CD4-positive, alpha-beta memory T cell (primary cell): ENCODE data around the gene REXO1. TPM values are rescaled to one million over a fixed set of nuclear protein-coding genes. Genes with fewer than 3 reads are reported as not detected.

Source experiments
- CTCF ChIA-PET: fragments of 350-600 bp; sonication (Branson Sonifier 250); formaldehyde crosslinking; loops from one replicate; lab custom pipeline; 2021; ENCODE audit warnings: inconsistent platforms; ENCODE audit not compliant: partially characterized antibody; lab: Charles Lee
- POLR2A ChIA-PET: fragments of 350-600 bp; sonication (Branson Sonifier 250); formaldehyde crosslinking; loops from one replicate; lab custom pipeline; 2021; ENCODE audit not compliant: partially characterized antibody; lab: Charles Lee
- DNase-seq, 5 donors: peaks; one replicate each; pipeline versions ENCODE4 v3.0.0 to v3.0.0-alpha.2; 2020 to 2022; ENCODE audit warnings: mixed read lengths in 1 of 5
- H3K27ac ChIP-seq: one replicate; pipeline ENCODE4 v1.7.0; 2013; ENCODE audit warnings: low read depth, low read length
- H3K27me3 ChIP-seq: 2 replicates; pipeline ENCODE4 v1.7.0; 2013; ENCODE audit warnings: mild to moderate bottlenecking, low read length, moderate library complexity; ENCODE audit not compliant: insufficient read depth
- H3K36me3 ChIP-seq: 2 replicates; pipeline ENCODE4 v1.7.0; 2013; ENCODE audit warnings: mild to moderate bottlenecking, low read length, moderate library complexity; ENCODE audit not compliant: insufficient read depth
- H3K4me1 ChIP-seq: 2 replicates; pipeline ENCODE4 v1.7.0; 2013; ENCODE audit warnings: mild to moderate bottlenecking, low read length, moderate library complexity; ENCODE audit not compliant: insufficient read depth
- H3K4me3 ChIP-seq, 2 donors: one replicate each; pipeline ENCODE4 v1.7.0; 2013; ENCODE audit warnings: low read length in 2 of 2, mild to moderate bottlenecking in 1 of 2
- H3K9me3 ChIP-seq, 2 donors: one replicate each; pipeline ENCODE4 v1.7.0; 2013; ENCODE audit warnings: low read length in 2 of 2, control low read depth in 1 of 2; ENCODE audit not compliant: control insufficient read depth in 1 of 2
- H3K27ac Mint-ChIP-seq, 7 donors: one replicate each; pipeline ENCODE4 v1.8.0; 2020 to 2021; ENCODE audit warnings: mixed read lengths in 7 of 7, mild to moderate bottlenecking in 6 of 7, inconsistent platforms in 3 of 7, moderate library complexity in 3 of 7
- H3K27me3 Mint-ChIP-seq, 2 donors: one replicate each; pipeline ENCODE4 v1.8.0; 2020 to 2021; ENCODE audit warnings: mixed read lengths in 2 of 2
- H3K36me3 Mint-ChIP-seq, 2 donors: one replicate each; pipeline ENCODE4 v1.8.0; 2020 to 2021; ENCODE audit warnings: mixed read lengths in 2 of 2, inconsistent platforms in 1 of 2, mild to moderate bottlenecking in 1 of 2
- H3K4me1 Mint-ChIP-seq, 4 donors: one replicate each; pipeline ENCODE4 v1.8.0; 2020 to 2021; ENCODE audit warnings: mixed read lengths in 4 of 4, mild to moderate bottlenecking in 1 of 4
- H3K4me3 Mint-ChIP-seq, 8 donors: one replicate each; pipeline ENCODE4 v1.8.0; 2020 to 2021; ENCODE audit warnings: mixed read lengths in 8 of 8, mild to moderate bottlenecking in 7 of 8, moderate library complexity in 6 of 8, inconsistent platforms in 3 of 8
- H3K9me3 Mint-ChIP-seq, 8 donors: one replicate each; pipeline ENCODE4 v1.8.0; 2020 to 2021; ENCODE audit warnings: mixed read lengths in 8 of 8, mild to moderate bottlenecking in 5 of 8, inconsistent platforms in 3 of 8, moderate library complexity in 1 of 8
- intact Hi-C: fragments of 100-400 bp; cut with micrococcal nuclease; formaldehyde crosslinking; loops from one replicate; pipeline ENCODE4 v1.15.1; 2023
- polyA plus RNA-seq, 2 donors: library from polyadenylated mRNA; unstranded; fragments of 300-500 nt; fragmentation: Illumina TruSeq; gene quantifications; one replicate each; pipeline ENCODE4 v1.2.3, GENCODE V29; 2021
- total RNA-seq, 2 experiments: library from RNA; stranded (reverse); gene quantifications; one replicate each; pipeline ENCODE4 v1.2.3, GENCODE V29; 2021

REXO1 gene
- total and polyA plus RNA-seq, 4 experiments from 2014 or later, result 1.5 to 57.3 (median 34.5) TPM

DNA sequence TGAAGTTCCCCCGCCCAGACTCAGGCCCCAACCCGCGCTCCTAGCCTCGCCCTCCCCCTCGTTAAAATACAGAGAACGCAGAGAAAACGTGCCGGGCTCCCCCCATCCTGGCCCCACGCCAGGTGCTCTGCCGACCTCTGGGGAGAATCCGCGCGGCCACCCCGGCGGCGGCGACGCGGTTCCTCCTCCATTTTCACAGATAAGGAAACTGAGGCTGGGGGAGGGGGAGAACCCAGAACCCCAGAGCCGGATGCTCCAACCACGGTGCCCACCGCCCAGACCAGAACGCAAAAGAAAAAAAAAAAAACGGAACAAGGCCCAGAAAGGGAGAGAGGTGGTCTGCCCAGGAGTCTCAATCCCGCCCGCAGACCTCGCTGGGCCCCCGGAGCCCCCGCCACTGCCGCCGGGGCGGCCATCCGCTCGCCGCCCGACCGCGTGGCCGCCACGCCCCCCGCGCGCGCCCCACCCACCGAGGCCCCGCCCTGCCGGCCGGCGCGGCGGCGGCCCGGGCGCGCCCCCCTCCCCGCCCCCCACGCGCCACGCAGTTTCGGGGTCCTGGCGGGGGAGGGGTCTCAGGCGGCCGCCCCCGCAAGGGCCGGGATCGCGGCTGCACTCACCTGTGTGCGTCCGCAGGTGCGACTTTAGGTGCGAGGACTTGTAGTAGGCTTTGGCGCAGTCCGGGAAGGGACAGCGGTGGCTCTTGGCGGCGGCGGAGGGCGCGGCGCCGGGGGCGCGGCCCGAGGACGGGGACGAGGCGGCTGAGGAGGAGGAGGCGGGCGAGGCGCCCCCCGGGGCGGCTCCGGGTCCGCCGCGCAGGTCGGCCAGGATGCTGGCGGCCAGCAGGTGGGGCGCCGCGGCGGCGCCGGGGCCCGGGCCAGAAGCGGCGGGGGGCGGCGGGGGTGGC is 14.4 kb upstream of the REXO1 start:
- Mint-ChIP-seq H3K9me3 (no peaks in the 10 kb centered on the region), H3K4me3 (peak overlapping the region; percentile 91 to 99 (median 96)), H3K27ac (peak overlapping the region; percentile 96 to 100 (median 98)), H3K4me1 (peaks cover 13 to 48% (median 29%) of the 10 kb centered on the region in 4 donors), H3K36me3 (peaks cover 0 to 6% of the 10 kb centered on the region in 2 donors), H3K27me3 (no peaks in the 10 kb centered on the region)
- POLR2A ChIA-PET, result no interaction called here
- CTCF ChIA-PET, result no interaction called here
- Histone ChIP-seq H3K4me1 (peaks cover 50% of the 10 kb centered on the region), H3K36me3 (no peaks in the 10 kb centered on the region), H3K9me3 (no peaks in the 10 kb centered on the region), H3K27me3 (no peaks in the 10 kb centered on the region), H3K27ac (peak overlapping the region; percentile 81), H3K4me3 (peak overlapping the region; percentile 57 to 75)
- DNase-seq, result peak; percentile 67 to 77 (median 68)
- intact Hi-C loops, result loop anchor here (2.0 to 5.0 kb wide), 3 partner anchors 14 to 1065 kb away; partner anchors contain the start of genes MKNK2, PTBP1 and REXO1

DNA sequence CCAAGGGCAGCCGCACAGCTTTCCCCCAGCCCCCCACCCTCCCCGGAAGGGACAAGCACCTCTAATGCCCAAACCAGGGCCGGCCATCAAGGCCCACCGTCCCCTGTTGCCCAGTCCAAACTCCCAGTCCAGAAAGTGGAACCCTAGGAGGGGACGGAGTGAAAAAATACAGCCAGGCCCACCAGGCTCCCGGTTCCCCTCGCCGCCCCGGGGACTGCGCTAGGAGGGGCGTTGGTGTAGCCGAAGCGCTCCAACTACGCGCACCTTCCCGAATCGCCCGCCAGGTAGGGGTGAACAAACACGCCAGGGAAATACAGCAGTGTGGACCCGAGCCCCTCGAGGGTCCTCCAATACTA is 13.8 kb upstream of the REXO1 start:
- Histone ChIP-seq H3K4me1 (peaks cover 56% of the 10 kb centered on the region), H3K27ac (peak overlapping the region; percentile 81), H3K4me3 (peak overlapping the region; percentile 57 to 75), H3K36me3 (no peaks in the 10 kb centered on the region), H3K27me3 (no peaks in the 10 kb centered on the region), H3K9me3 (no peaks in the 10 kb centered on the region)
- DNase-seq, result no peak
- CTCF ChIA-PET, result no interaction called here
- Mint-ChIP-seq H3K36me3 (peaks cover 0 to 6% of the 10 kb centered on the region in 2 donors), H3K9me3 (no peaks in the 10 kb centered on the region), H3K4me3 (peak overlapping the region; percentile 91 to 99 (median 96)), H3K27me3 (no peaks in the 10 kb centered on the region), H3K27ac (peak overlapping the region; percentile 96 to 100 (median 98)), H3K4me1 (peaks cover 14 to 52% (median 29%) of the 10 kb centered on the region in 4 donors)
- intact Hi-C loops, result loop anchor here (2.0 to 5.0 kb wide), 3 partner anchors 13 to 1065 kb away; partner anchors contain the start of genes MKNK2, PTBP1 and REXO1
- POLR2A ChIA-PET, result no interaction called here

- Histone ChIP-seq H3K27me3 (no peaks in the 10 kb centered on the region), H3K36me3 (no peaks in the 10 kb centered on the region), H3K9me3 (no peaks in the 10 kb centered on the region), H3K27ac (peak overlapping the region; percentile 81), H3K4me3 (peak overlapping the region; percentile 57 to 75), H3K4me1 (peaks cover 56% of the 10 kb centered on the region)
- ChIA-PET POLR2A (interaction anchor here (0.8 kb wide), 1 partner anchor 10 kb away, joined by 3 read pairs; no protein-coding TSS in a partner anchor), CTCF (no interaction called here)
- intact Hi-C loops, result loop anchor here (2.0 to 5.0 kb wide), 3 partner anchors 13 to 1064 kb away; partner anchors contain the start of genes MKNK2, PTBP1 and REXO1
- peaks cover 0 to 6% of the 10 kb centered on the region in 2 donors for H3K36me3 Mint-ChIP-seq
- H3K27me3 Mint-ChIP-seq, result no peaks in the 10 kb centered on the region
- peak overlapping the region; percentile 91 to 99 (median 96) for H3K4me3 Mint-ChIP-seq
- no peak for DNase-seq
- H3K9me3 Mint-ChIP-seq, result no peaks in the 10 kb centered on the region
- H3K27ac Mint-ChIP-seq, result peak overlapping the region; percentile 96 to 100 (median 98)
- H3K4me1 Mint-ChIP-seq, result peaks cover 14 to 53% (median 29%) of the 10 kb centered on the region in 4 donors
Observed at GRCh38 chr19:1861599-1862031, 13.3 kb upstream of the REXO1 start.

- intact Hi-C loops, result loop anchor here (5.0 kb wide), 2 partner anchors 191 to 1064 kb away; partner anchors contain the start of genes MKNK2 and PTBP1
- H3K27ac ChIP-seq, result peak overlapping the region; percentile 81
- Mint-ChIP-seq H3K36me3 (peaks cover 0 to 6% of the 10 kb centered on the region in 2 donors), H3K27me3 (no peaks in the 10 kb centered on the region), H3K27ac (peak overlapping the region; percentile 75 to 100 (median 96)), H3K4me1 (peaks cover 16 to 59% (median 32%) of the 10 kb centered on the region in 4 donors), H3K9me3 (no peaks in the 10 kb centered on the region), H3K4me3 (peak overlapping the region; percentile 91 to 99 (median 96))
- ChIA-PET POLR2A (interaction anchor here (0.8 to 1.1 kb wide), 2 partner anchors 9 to 15 kb away, joined by 3 to 4 read pairs; no protein-coding TSS in a partner anchor), CTCF (no interaction called here)
- no peaks in the 10 kb centered on the region for H3K36me3 ChIP-seq
- no peaks in the 10 kb centered on the region for H3K27me3 ChIP-seq
- H3K9me3 ChIP-seq, result no peaks in the 10 kb centered on the region
- H3K4me3 ChIP-seq, result peak overlapping the region in 1 of 2 donors; percentile 75
- DNase-seq, result peak in 1 of 5 donors; percentile 40
- H3K4me1 ChIP-seq, result peaks cover 62% of the 10 kb centered on the region
Observed at GRCh38 chr19:1860821-1861598, 12.7 kb upstream of the REXO1 start.

DNA sequence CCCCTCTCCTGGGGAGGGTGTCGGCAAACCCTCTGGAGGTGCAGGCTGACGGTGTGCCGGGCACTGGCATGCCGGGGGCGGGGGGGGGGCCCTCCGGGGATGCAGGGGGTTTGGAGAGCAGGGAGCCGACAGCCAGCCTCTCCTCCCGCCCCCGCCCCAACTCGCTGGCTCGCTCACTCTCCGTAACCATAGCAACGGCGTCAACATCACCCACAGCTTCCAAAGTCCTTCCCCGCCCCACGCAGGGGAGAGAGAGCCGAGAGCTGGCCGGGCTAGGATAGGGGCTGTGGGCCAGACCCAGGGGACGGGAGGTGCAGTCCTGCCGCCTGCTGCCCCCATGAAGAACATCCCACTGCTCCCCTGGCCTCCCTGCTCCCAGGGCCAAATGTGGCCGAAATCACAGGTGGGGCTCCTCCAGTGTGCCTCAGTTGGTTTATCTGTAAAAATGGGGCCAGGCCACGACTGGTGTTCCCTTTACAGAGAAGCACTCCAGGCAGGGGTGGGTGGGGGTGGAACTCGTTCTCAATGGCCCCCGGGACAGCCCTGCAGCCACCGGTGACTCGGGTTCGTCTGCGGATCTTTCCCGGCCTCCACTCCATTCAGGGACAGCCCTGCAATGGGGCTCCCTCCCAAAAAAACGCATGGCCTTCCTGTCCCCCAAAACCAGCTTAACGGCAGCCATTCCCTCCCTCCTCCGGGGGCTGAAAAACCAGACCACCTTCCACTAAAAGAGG is 11.9 kb upstream of the REXO1 start:
- peak; percentile 72 to 84 (median 76) for DNase-seq
- CTCF ChIA-PET, result no interaction called here
- no peaks in the 10 kb centered on the region for H3K36me3 ChIP-seq
- H3K4me3 Mint-ChIP-seq, result peak overlapping the region in 6 of 8 donors; percentile 39 to 96 (median 56)
- no peaks in the 10 kb centered on the region for H3K27me3 ChIP-seq
- peak overlapping the region; percentile 86 to 99 (median 94) for H3K27ac Mint-ChIP-seq
- H3K27ac ChIP-seq, result peak overlapping the region; percentile 59
- H3K4me3 ChIP-seq, result no peak overlapping the region
- no peaks in the 10 kb centered on the region for H3K9me3 ChIP-seq
- intact Hi-C loops, result loop anchor here (5.0 kb wide), 2 partner anchors 192 to 1063 kb away; partner anchors contain the start of genes MKNK2 and PTBP1
- peaks cover 70% of the 10 kb centered on the region for H3K4me1 ChIP-seq
- peaks cover 0 to 6% of the 10 kb centered on the region in 2 donors for H3K36me3 Mint-ChIP-seq
- POLR2A ChIA-PET, result interaction anchor here (0.6 to 1.1 kb wide), 4 partner anchors 16 to 36 kb away, joined by 3 to 4 read pairs (median 3); partner anchors contain the start of gene ABHD17A
- no peaks in the 10 kb centered on the region for H3K27me3 Mint-ChIP-seq
- H3K4me1 Mint-ChIP-seq, result peaks cover 16 to 67% (median 36%) of the 10 kb centered on the region in 4 donors
- H3K9me3 Mint-ChIP-seq, result peaks cover 0 to 2% (median 0%) of the 10 kb centered on the region in 8 donors

DNA sequence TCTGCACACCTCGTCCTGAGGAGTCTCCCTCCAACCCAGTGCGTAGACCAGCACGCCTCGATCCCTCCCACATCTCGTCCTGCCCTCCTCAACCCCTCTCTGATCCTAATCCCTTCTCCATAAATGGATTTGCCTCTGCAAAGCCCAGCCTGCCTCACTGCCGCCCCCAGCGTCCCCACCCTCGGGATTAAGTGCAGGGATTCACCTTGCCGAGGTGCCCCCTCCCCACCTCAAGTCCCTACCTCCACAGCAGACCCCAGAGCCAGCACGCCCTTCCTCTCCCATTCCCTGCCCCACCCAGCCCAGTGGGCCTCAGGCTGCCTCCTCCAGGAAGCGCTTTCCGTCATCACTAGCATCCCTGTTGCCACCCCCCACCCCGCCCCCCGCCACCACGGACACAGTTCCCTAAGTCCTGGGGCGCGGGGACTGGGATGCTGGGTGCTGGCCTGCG is 11.1 kb upstream of the REXO1 start:
- H3K27me3 ChIP-seq, result no peaks in the 10 kb centered on the region
- peak overlapping the region in 4 of 8 donors; percentile 43 to 70 (median 56) for H3K4me3 Mint-ChIP-seq
- DNase-seq, result no peak
- no peaks in the 10 kb centered on the region for H3K27me3 Mint-ChIP-seq
- H3K4me1 ChIP-seq, result peaks cover 74% of the 10 kb centered on the region
- peak overlapping the region; percentile 83 to 99 (median 91) for H3K27ac Mint-ChIP-seq
- H3K36me3 ChIP-seq, result no peaks in the 10 kb centered on the region
- H3K9me3 ChIP-seq, result no peaks in the 10 kb centered on the region
- H3K4me1 Mint-ChIP-seq, result peaks cover 21 to 73% (median 44%) of the 10 kb centered on the region in 4 donors
- H3K27ac ChIP-seq, result peak overlapping the region; percentile 59
- peaks cover 0 to 8% of the 10 kb centered on the region in 2 donors for H3K36me3 Mint-ChIP-seq
- H3K4me3 ChIP-seq, result no peak overlapping the region
- CTCF ChIA-PET, result interaction anchor here (1.3 kb wide), 1 partner anchor 10 kb away, joined by 4 read pairs; the partner anchor contains the start of gene REXO1
- POLR2A ChIA-PET, result interaction anchor here (0.6 to 5.1 kb wide), 3 partner anchors 24 to 1944 kb away, joined by 3 to 41 read pairs (median 3); partner anchors contain the start of gene ABHD17A
- intact Hi-C loops, result no loop called here
- peaks cover 0 to 2% (median 0%) of the 10 kb centered on the region in 8 donors for H3K9me3 Mint-ChIP-seq
